ENCODE measurements around the gene HS3ST5.
"Not testable (repeated sequence)": the region's sequence is repeated elsewhere in the genome, so short reads cannot be mapped to it uniquely, and the experiment has no call there.

The HS3ST5 gene

GRCh38 chr6:114051031-114051430 lies 291.8 kb downstream of the HS3ST5 start:
- no peak overlapping the region for H2BK12ac ChIP-seq (ENCODE audit: low read length in 2 of 2)
- H2BK15ac ChIP-seq (ENCODE audit: low read depth, poor library complexity, severe bottlenecking): no peak overlapping the region
- peaks cover 5% of the 10 kb centered on the region for H3K4me1 ChIP-seq (ENCODE audit: control insufficient read depth, insufficient read depth, low read depth, low read length)
- H3K27me3 ChIP-seq (ENCODE audit: control insufficient read depth in 1 of 2, insufficient read depth in 1 of 2, low read length in 2 of 2): no peaks in the 10 kb centered on the region
- DNase-seq: no peak
- no peaks in the 10 kb centered on the region for H3K9me3 ChIP-seq (ENCODE audit: control insufficient read depth, low read length)
- no peak overlapping the region for H2BK120ac ChIP-seq (ENCODE audit: low read depth, low read length)
- no peak overlapping the region for H3K4me2 ChIP-seq (ENCODE audit: low read length, poor library complexity, severe bottlenecking)
- H3K9ac ChIP-seq (ENCODE audit: low read length): no peak overlapping the region
- no peak overlapping the region for H3K23ac ChIP-seq (ENCODE audit: low read length in 2 of 2)
- no peak overlapping the region for H2AK5ac ChIP-seq (ENCODE audit: low read length, severe bottlenecking)
- H3K18ac ChIP-seq (ENCODE audit: low read depth in 1 of 2, low read length in 2 of 2): no peak overlapping the region
- H2BK5ac ChIP-seq (ENCODE audit: low read depth, low read length, poor library complexity, severe bottlenecking): no peak overlapping the region
- no peak overlapping the region for H3K14ac ChIP-seq (ENCODE audit: low read length in 2 of 2)
- no peak overlapping the region for H3K4ac ChIP-seq (ENCODE audit: low read depth in 1 of 2, low read length in 2 of 2)
- H3K36me3 ChIP-seq (ENCODE audit: control insufficient read depth in 1 of 2, insufficient read depth in 2 of 2, low read depth in 1 of 2, low read length in 2 of 2): no peaks in the 10 kb centered on the region
- no peaks in the 10 kb centered on the region for H3K79me1 ChIP-seq (replicated peaks; ENCODE audit: low read length, poor library complexity, severe bottlenecking)
- H4K91ac ChIP-seq (ENCODE audit: low read length): no peak overlapping the region
- H2AFZ ChIP-seq (ENCODE audit: low read depth, low read length): no peak overlapping the region
- H3K27ac ChIP-seq (ENCODE audit: low read length, poor library complexity, severe bottlenecking): no peak overlapping the region
- no CpG with 5 or more reads among the region's 1 CpG for WGBS
- H3K4me3 ChIP-seq (ENCODE audit: insufficient read depth in 1 of 2, low read depth in 1 of 2, low read length in 2 of 2): no peak overlapping the region
- no peak overlapping the region for H4K8ac ChIP-seq (ENCODE audit: low read length)

GRCh38 chr6:114049367-114049966 lies 293.4 kb downstream of the HS3ST5 start:
- Histone ChIP-seq H3K4me2 (ENCODE audit: low read length, poor library complexity, severe bottlenecking) (no peak overlapping the region), H3K27me3 (ENCODE audit: control insufficient read depth in 1 of 2, insufficient read depth in 1 of 2, low read length in 2 of 2) (no peaks in the 10 kb centered on the region), H3K4me1 (ENCODE audit: control insufficient read depth, insufficient read depth, low read depth, low read length) (peaks cover 5% of the 10 kb centered on the region), H4K8ac (ENCODE audit: low read length) (no peak overlapping the region), H3K27ac (ENCODE audit: low read length, poor library complexity, severe bottlenecking) (peak overlapping the region; percentile 23), H4K91ac (ENCODE audit: low read length) (no peak overlapping the region), H3K18ac (ENCODE audit: low read depth in 1 of 2, low read length in 2 of 2) (no peak overlapping the region), H3K79me1 (replicated peaks; ENCODE audit: low read length, poor library complexity, severe bottlenecking) (no peaks in the 10 kb centered on the region), H3K4ac (ENCODE audit: low read depth in 1 of 2, low read length in 2 of 2) (no peak overlapping the region), H2AFZ (ENCODE audit: low read depth, low read length) (no peak overlapping the region), H3K9me3 (ENCODE audit: control insufficient read depth, low read length) (no peaks in the 10 kb centered on the region), H3K4me3 (ENCODE audit: insufficient read depth in 1 of 2, low read depth in 1 of 2, low read length in 2 of 2) (no peak overlapping the region), H2AK5ac (ENCODE audit: low read length, severe bottlenecking) (no peak overlapping the region), H2BK12ac (ENCODE audit: low read length in 2 of 2) (no peak overlapping the region), H3K14ac (ENCODE audit: low read length in 2 of 2) (no peak overlapping the region), H3K9ac (ENCODE audit: low read length) (no peak overlapping the region), H2BK5ac (ENCODE audit: low read depth, low read length, poor library complexity, severe bottlenecking) (peak overlapping the region; percentile 33), H3K23ac (ENCODE audit: low read length in 2 of 2) (no peak overlapping the region), H3K36me3 (ENCODE audit: control insufficient read depth in 1 of 2, insufficient read depth in 2 of 2, low read depth in 1 of 2, low read length in 2 of 2) (no peaks in the 10 kb centered on the region), H2BK120ac (ENCODE audit: low read depth, low read length) (no peak overlapping the region), H2BK15ac (ENCODE audit: low read depth, poor library complexity, severe bottlenecking) (no peak overlapping the region)
- DNase-seq: peak; percentile 7
- 89% methylated on average over 2 of the region's 2 CpGs for WGBS

GRCh38 chr6:114044566-114044965 lies 298.3 kb downstream of the HS3ST5 start:
- not testable (repeated sequence) for H3K4me1 ChIP-seq (ENCODE audit: control insufficient read depth, insufficient read depth, low read depth, low read length); H3K4me2 ChIP-seq (ENCODE audit: low read length, poor library complexity, severe bottlenecking)
- 98% methylated on average over 3 of the region's 5 CpGs for WGBS

GRCh38 chr6:114042267-114043016 lies 300.4 kb downstream of the HS3ST5 start:
- Histone ChIP-seq H2AK5ac (ENCODE audit: low read length, severe bottlenecking) (no peak overlapping the region), H3K23ac (ENCODE audit: low read length in 2 of 2) (no peak overlapping the region), H2AFZ (ENCODE audit: low read depth, low read length) (no peak overlapping the region), H3K27ac (ENCODE audit: low read length, poor library complexity, severe bottlenecking) (no peak overlapping the region), H3K4ac (ENCODE audit: low read depth in 1 of 2, low read length in 2 of 2) (no peak overlapping the region), H4K91ac (ENCODE audit: low read length) (no peak overlapping the region), H3K4me2 (ENCODE audit: low read length, poor library complexity, severe bottlenecking) (no peak overlapping the region), H2BK12ac (ENCODE audit: low read length in 2 of 2) (no peak overlapping the region), H3K4me3 (ENCODE audit: insufficient read depth in 1 of 2, low read depth in 1 of 2, low read length in 2 of 2) (no peak overlapping the region), H3K79me1 (replicated peaks; ENCODE audit: low read length, poor library complexity, severe bottlenecking) (no peaks in the 10 kb centered on the region), H4K8ac (ENCODE audit: low read length) (no peak overlapping the region), H2BK120ac (ENCODE audit: low read depth, low read length) (no peak overlapping the region), H3K9me3 (ENCODE audit: control insufficient read depth, low read length) (no peaks in the 10 kb centered on the region), H3K9ac (ENCODE audit: low read length) (no peak overlapping the region), H2BK5ac (ENCODE audit: low read depth, low read length, poor library complexity, severe bottlenecking) (no peak overlapping the region), H3K18ac (ENCODE audit: low read depth in 1 of 2, low read length in 2 of 2) (no peak overlapping the region), H3K36me3 (ENCODE audit: control insufficient read depth in 1 of 2, insufficient read depth in 2 of 2, low read depth in 1 of 2, low read length in 2 of 2) (no peaks in the 10 kb centered on the region), H2BK15ac (ENCODE audit: low read depth, poor library complexity, severe bottlenecking) (no peak overlapping the region), H3K4me1 (ENCODE audit: control insufficient read depth, insufficient read depth, low read depth, low read length) (no peaks in the 10 kb centered on the region), H3K27me3 (ENCODE audit: control insufficient read depth in 1 of 2, insufficient read depth in 1 of 2, low read length in 2 of 2) (no peaks in the 10 kb centered on the region), H3K14ac (ENCODE audit: low read length in 2 of 2) (no peak overlapping the region)
- WGBS: 56% methylated on average over 5 of the region's 7 CpGs
- no peak for DNase-seq

More at GRCh38 chr6:114044566-114044965, 298.3 kb downstream of the HS3ST5 start:
- not testable (repeated sequence) for H3K14ac ChIP-seq (ENCODE audit: low read length in 2 of 2); H2AK5ac ChIP-seq (ENCODE audit: low read length, severe bottlenecking); H3K9me3 ChIP-seq (ENCODE audit: control insufficient read depth, low read length); H4K91ac ChIP-seq (ENCODE audit: low read length); H3K4me3 ChIP-seq (ENCODE audit: insufficient read depth in 1 of 2, low read depth in 1 of 2, low read length in 2 of 2); H3K23ac ChIP-seq (ENCODE audit: low read length in 2 of 2); H3K27me3 ChIP-seq (ENCODE audit: control insufficient read depth in 1 of 2, insufficient read depth in 1 of 2, low read length in 2 of 2); H3K27ac ChIP-seq (ENCODE audit: low read length, poor library complexity, severe bottlenecking); H3K36me3 ChIP-seq (ENCODE audit: control insufficient read depth in 1 of 2, insufficient read depth in 2 of 2, low read depth in 1 of 2, low read length in 2 of 2); H3K79me1 ChIP-seq (replicated peaks; ENCODE audit: low read length, poor library complexity, severe bottlenecking); H3K18ac ChIP-seq (ENCODE audit: low read depth in 1 of 2, low read length in 2 of 2); H2AFZ ChIP-seq (ENCODE audit: low read depth, low read length); H2BK5ac ChIP-seq (ENCODE audit: low read depth, low read length, poor library complexity, severe bottlenecking); H2BK15ac ChIP-seq (ENCODE audit: low read depth, poor library complexity, severe bottlenecking); DNase-seq; H2BK12ac ChIP-seq (ENCODE audit: low read length in 2 of 2); H2BK120ac ChIP-seq (ENCODE audit: low read depth, low read length); H3K4ac ChIP-seq (ENCODE audit: low read depth in 1 of 2, low read length in 2 of 2); H3K9ac ChIP-seq (ENCODE audit: low read length); H4K8ac ChIP-seq (ENCODE audit: low read length)
